HepG2 (cell line): Measurements from ENCODE around the gene TMTC2. TPM values are rescaled to one million over a fixed set of nuclear protein-coding genes. Genes with fewer than 3 reads are reported as not detected.

Experiments
- ATAC-seq: fragments of 200-7000 bp; cut with Tn5 transposase; 3 replicates; pipeline ENCODE4 v1.9.1; 2020; ENCODE audit warnings: mild to moderate bottlenecking, moderate library complexity
- BruUV-seq: library from RNA; stranded (reverse); fragments of 400-500 nt; replicated peaks from 2 replicates; lab custom pipeline; 2021; lab: Mats Ljungman, UMichigan
- CTCF ChIA-PET: fragments of 300-600 bp; formaldehyde crosslinking; extraction: SDS; loops from one replicate; lab custom pipeline; 2021; ENCODE audit warnings: low total read pairs, inconsistent platforms, low intra/inter-chr PET ratio; lab: Yijun Ruan, JAX
- POLR2A ChIA-PET: fragments of 350-600 bp; sonication (Branson Sonifier 250); formaldehyde crosslinking; loops from one replicate; lab custom pipeline; 2020; ENCODE audit warnings: antibody characterized with exemption, inconsistent platforms; lab: Yijun Ruan, JAX
- DNase-seq: peaks from one replicate; pipeline ENCODE4 v3.0.0-alpha.2; 2015; ENCODE audit warnings: low spot score
- FAIRE-seq: peaks from 3 replicates; lab custom pipeline; 2011; peaks lifted over from hg19 to GRCh38; lab: Jason Lieb, UNC
- H2AFZ ChIP-seq: one replicate; pipeline ENCODE4 v1.6.1; 2011; ENCODE audit warnings: low read length, inconsistent platforms
- H3K27ac ChIP-seq: fragments of 300-600 bp; 3 replicates; pipeline ENCODE4 v1.8.0; 2011; ENCODE audit warnings: mixed run types, mild to moderate bottlenecking, mixed read lengths, low read length, inconsistent platforms; ENCODE audit not compliant: insufficient read depth; ENCODE audit errors: extremely low read length
- H3K27me3 ChIP-seq, 2 experiments: fragments of 200-600 bp in 1 of 2; 2 replicates in 1 of 2; 3 replicates in 1 of 2; pipeline versions ENCODE4 v1.6.0 to v1.8.0; 2011; ENCODE audit warnings: low read length in 2 of 2, mild to moderate bottlenecking in 2 of 2, moderate library complexity in 2 of 2, inconsistent platforms in 1 of 2; ENCODE audit not compliant: insufficient read depth in 2 of 2, control insufficient read depth in 1 of 2
- H3K36me3 ChIP-seq, 2 experiments: fragments of 200-600 bp in 1 of 2; replicated peaks in 1 of 2; 2 replicates in 1 of 2; 3 replicates in 1 of 2; pipeline versions ENCODE4 v1.5.1 to v1.8.0; 2011; ENCODE audit warnings: low read length in 2 of 2, inconsistent platforms in 1 of 2; ENCODE audit not compliant: insufficient read depth in 2 of 2, control insufficient read depth in 1 of 2
- H3K4me1 ChIP-seq: 2 replicates; pipeline ENCODE4 v1.5.1; 2012; ENCODE audit warnings: low read length, inconsistent platforms; ENCODE audit not compliant: insufficient read depth
- H3K4me2 ChIP-seq: 2 replicates; pipeline ENCODE4 v1.6.0; 2011; ENCODE audit warnings: low read depth, low read length, inconsistent platforms
- H3K4me3 ChIP-seq, 3 experiments: fragments of 200-600 bp in 1 of 3; sonication (generic), shearing (Covaris generic) in 1 of 3; replicated peaks in 1 of 3; 2 replicates each; pipeline ENCODE4 v1.5.1; 2011 to 2016; ENCODE audit warnings: low read length in 3 of 3, inconsistent platforms in 2 of 3, low read depth in 2 of 3, mild to moderate bottlenecking in 2 of 3, control low read depth in 1 of 3, mixed read lengths in 1 of 3; ENCODE audit not compliant: insufficient read depth in 1 of 3
- H3K79me2 ChIP-seq: one replicate; pipeline ENCODE4 v1.6.1; 2011; ENCODE audit warnings: low read length, inconsistent platforms; ENCODE audit not compliant: insufficient read depth
- H3K9ac ChIP-seq: 2 replicates; pipeline ENCODE4 v1.6.0; 2011; ENCODE audit warnings: mild to moderate bottlenecking, low read depth, low read length, inconsistent platforms; ENCODE audit not compliant: insufficient read depth
- H3K9me3 ChIP-seq: 2 replicates; pipeline ENCODE4 v1.5.1; 2012; ENCODE audit warnings: mild to moderate bottlenecking, low read length
- H4K20me1 ChIP-seq: 2 replicates; pipeline ENCODE4 v1.6.0; 2011; ENCODE audit warnings: inconsistent platforms, mild to moderate bottlenecking, low read length, moderate library complexity; ENCODE audit not compliant: insufficient read depth
- HCFC1 ChIP-seq: fragments of 150-350 bp; IDR thresholded peaks from 2 replicates; pipeline ENCODE4 v1.6.1; 2014; ENCODE audit warnings: low read depth, low read length
- IRX3 ChIP-seq: sonication (generic); formaldehyde crosslinking; IDR thresholded peaks from 2 replicates; pipeline ENCODE4 v1.8.1; 2023; ENCODE audit warnings: mild to moderate bottlenecking, low read depth, missing genetic modification reagents, borderline replicate concordance
- KDM4B ChIP-seq: sonication (generic); formaldehyde crosslinking; IDR thresholded peaks from 2 replicates; pipeline ENCODE4 v1.4.0; 2020; ENCODE audit warnings: missing genetic modification reagents
- PCBP2 ChIP-seq: fragments of 200-400 bp; formaldehyde crosslinking; optimal IDR thresholded peaks from 2 replicates; pipeline ENCODE3; 2018; ENCODE audit warnings: low read length, low read depth; ENCODE audit not compliant: poor library complexity, severe bottlenecking
- POGZ ChIP-seq: sonication (generic); formaldehyde crosslinking; IDR thresholded peaks from 2 replicates; pipeline ENCODE4 v1.4.0; 2020; ENCODE audit warnings: mild to moderate bottlenecking, missing genetic modification reagents
- TOPORS ChIP-seq: sonication (generic); formaldehyde crosslinking; IDR thresholded peaks from 2 replicates; pipeline ENCODE4 v1.8.0; 2023; ENCODE audit warnings: mild to moderate bottlenecking, missing genetic modification reagents
- ZHX1 ChIP-seq: sonication (generic); formaldehyde crosslinking; IDR thresholded peaks from 2 replicates; pipeline ENCODE4 v1.8.1; 2022; ENCODE audit warnings: low read depth, mild to moderate bottlenecking, missing genetic modification reagents
- ZNF142 ChIP-seq: sonication (generic); formaldehyde crosslinking; IDR thresholded peaks from 2 replicates; pipeline ENCODE4 v1.4.0; 2020; ENCODE audit warnings: missing genetic modification reagents
- ZNF430 ChIP-seq: sonication (generic); formaldehyde crosslinking; IDR thresholded peaks from 2 replicates; pipeline ENCODE4 v1.9.0; 2021; ENCODE audit warnings: mild to moderate bottlenecking, missing genetic modification reagents
- ZNF451 ChIP-seq: sonication (generic); formaldehyde crosslinking; IDR thresholded peaks from 2 replicates; pipeline ENCODE4 v1.5.0; 2020; ENCODE audit warnings: mild to moderate bottlenecking, missing genetic modification reagents
- ZNF512 ChIP-seq: sonication (generic); formaldehyde crosslinking; IDR thresholded peaks from 2 replicates; pipeline ENCODE4 v1.4.0; 2020; ENCODE audit warnings: mild to moderate bottlenecking, missing genetic modification reagents
- ZNF569 ChIP-seq: sonication (generic); formaldehyde crosslinking; IDR thresholded peaks from 2 replicates; pipeline ENCODE4 v1.5.0; 2020; ENCODE audit warnings: mild to moderate bottlenecking, missing genetic modification reagents, moderate library complexity, borderline replicate concordance
- ZNF879 ChIP-seq: sonication (generic); formaldehyde crosslinking; IDR thresholded peaks from 2 replicates; pipeline ENCODE4 v1.8.1; 2023; ENCODE audit warnings: missing genetic modification reagents
- WGBS: methylation state at CpG from one replicate; pipeline ENCODE4 v1.1.6; 2017; ENCODE audit warnings: low lambda C conversion rate; 5-methylcytosine and 5-hydroxymethylcytosine counted together
- in situ Hi-C: cut with HindIII; loops from 2 replicates; pipeline ENCODE4 v1.10.0; 2017; ENCODE audit warnings: low pct_unique_long_range_greater_than_20kb; ENCODE audit not compliant: extremely low pct_ligation_motif_present
- intact Hi-C: fragments of 100-400 bp; cut with micrococcal nuclease; formaldehyde crosslinking; loops from one replicate; pipeline ENCODE4 v1.10.0; 2022; ENCODE audit not compliant: unreplicated experiment
- polyA plus RNA-seq, 8 experiments: library from polyadenylated mRNA; depleted of rRNA in 3 of 8; stranded (reverse) in 7 of 8; unstranded in 1 of 8; fragments of >200 nt; fragmentation: Illumina TruSeq in 4 of 8; extraction: Trizol in 4 of 8; gene quantifications; 2 replicates each; pipeline versions ENCODE4 v1.2.1 to v1.2.3, GENCODE V29; 2011 to 2016; ENCODE audit warnings: low read depth in 4 of 8, missing spikeins in 1 of 8, mixed read lengths in 1 of 8; ENCODE audit not compliant: insufficient read depth in 1 of 8
- total RNA-seq, 5 experiments: library from RNA; depleted of rRNA; stranded (reverse); fragments of >200 nt; fragmentation: Illumina TruSeq; extraction: Trizol; gene quantifications; 2 replicates each; pipeline ENCODE4 v1.2.3, GENCODE V29; 2016; ENCODE audit warnings: low read depth in 1 of 5

TMTC2 gene
- total and polyA plus RNA-seq, 2 of the 13 experiments (the other 11 are each of a cell fraction or from before 2014, with no cell fraction given) = 0.55 to 0.63 TPM

GRCh38 chr12:83132360-83132759, 445.7 kb downstream of the TMTC2 start (continued):
- TF ChIP-seq ZHX1 (CRISPR knock-in tag) (no peak), ZNF879 (CRISPR knock-in tag) (no peak), ZNF142 (CRISPR knock-in tag) (no peak)

GRCh38 chr12:83136411-83136810, 449.7 kb downstream of the TMTC2 start:
- Histone ChIP-seq H2AFZ (no peak overlapping the region), H3K27me3 (no peaks in the 10 kb centered on the region), H3K9me3 (peaks cover 20% of the 10 kb centered on the region; the same call in 1 of the 2 replicates), H3K4me3 (no peak overlapping the region), H4K20me1 (no peaks in the 10 kb centered on the region), H3K4me1 (no peaks in the 10 kb centered on the region), H3K79me2 (no peaks in the 10 kb centered on the region), H3K4me2 (no peak overlapping the region), H3K36me3 (no peaks in the 10 kb centered on the region), H3K27ac (no peak overlapping the region), H3K9ac (no peak overlapping the region)
- WGBS = 0% methylated on average over 1 of the region's 1 CpG
- ATAC-seq (no peak), DNase-seq (no peak), FAIRE-seq (no peak)
- ChIA-PET POLR2A (no interaction called here), CTCF (no interaction called here)
- in situ Hi-C loops (no loop called here), intact Hi-C loops (no loop called here)
- TF ChIP-seq ZNF512 = no peak
- no peak for TF ChIP-seq KDM4B (CRISPR knock-in tag)
- TF ChIP-seq HCFC1 = no peak
- TF ChIP-seq ZNF430 (CRISPR knock-in tag) = no peak
- TF ChIP-seq PCBP2 = no peak
- TF ChIP-seq ZNF569 (CRISPR knock-in tag) = no peak
- no peak for TF ChIP-seq IRX3 (CRISPR knock-in tag)
- no peak for TF ChIP-seq TOPORS (CRISPR knock-in tag)
- no peak for TF ChIP-seq POGZ (CRISPR knock-in tag)
- TF ChIP-seq ZNF451 = no peak
- no TSS peak for BruUV-seq
